Measurements from ENCODE around the gene TBC1D22B.

- TF ChIP-seq CTCF (IDR thresholded peaks at IDR 0.05; ENCODE audit: insufficient read depth, low read length, poor library complexity, severe bottlenecking) = no peak
- no peak for TF ChIP-seq EZH2phosphoT487 (conservative IDR thresholded peaks at IDR 0.05; ENCODE audit: low read length)
Measured at GRCh38 chr6:37283268-37283667, 25.7 kb downstream of the TBC1D22B start.

Data from SU-DHL-6 (cell line).